22Rv1 (cell line): Measurements from ENCODE around the gene WAC.

ENCODE experiments used
- ZFX ChIP-seq: fragments of 450-650 bp; IDR thresholded peaks from 2 replicates; pipeline ENCODE4 v1.6.1; 2017; ENCODE audit warnings: antibody characterized with exemption, borderline replicate concordance
- TF ChIP-seq, protein P1 (sequence below): fragments of 450-650 bp; IDR thresholded peaks from 2 replicates; pipeline ENCODE4 v1.5.1; 2017; ENCODE audit warnings: mild to moderate bottlenecking

DNA sequence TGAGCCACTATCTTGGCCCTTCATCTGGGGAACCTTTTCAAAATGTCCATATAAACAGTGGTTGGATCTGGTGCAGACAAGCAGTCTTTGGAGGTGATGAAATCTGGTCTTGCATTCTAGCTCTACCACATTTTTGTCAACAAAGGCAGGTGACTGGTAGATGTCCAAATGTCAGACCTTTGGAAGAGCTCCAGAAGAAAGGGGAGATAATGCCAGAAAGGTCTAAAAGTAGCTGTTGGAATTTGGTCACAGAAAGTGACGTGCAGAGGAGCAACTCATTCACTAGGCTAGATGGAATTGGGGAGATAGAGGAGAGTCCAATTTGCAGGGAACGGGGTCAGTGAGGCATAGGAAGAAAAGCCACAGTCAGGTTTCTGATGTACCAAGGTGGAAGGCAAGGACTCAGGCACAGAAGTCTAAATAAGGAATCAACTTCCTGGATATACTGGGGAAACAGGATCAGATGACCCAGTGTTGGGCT lies 36.4 kb upstream of the WAC start:
- TF ChIP-seq, protein P1, sequence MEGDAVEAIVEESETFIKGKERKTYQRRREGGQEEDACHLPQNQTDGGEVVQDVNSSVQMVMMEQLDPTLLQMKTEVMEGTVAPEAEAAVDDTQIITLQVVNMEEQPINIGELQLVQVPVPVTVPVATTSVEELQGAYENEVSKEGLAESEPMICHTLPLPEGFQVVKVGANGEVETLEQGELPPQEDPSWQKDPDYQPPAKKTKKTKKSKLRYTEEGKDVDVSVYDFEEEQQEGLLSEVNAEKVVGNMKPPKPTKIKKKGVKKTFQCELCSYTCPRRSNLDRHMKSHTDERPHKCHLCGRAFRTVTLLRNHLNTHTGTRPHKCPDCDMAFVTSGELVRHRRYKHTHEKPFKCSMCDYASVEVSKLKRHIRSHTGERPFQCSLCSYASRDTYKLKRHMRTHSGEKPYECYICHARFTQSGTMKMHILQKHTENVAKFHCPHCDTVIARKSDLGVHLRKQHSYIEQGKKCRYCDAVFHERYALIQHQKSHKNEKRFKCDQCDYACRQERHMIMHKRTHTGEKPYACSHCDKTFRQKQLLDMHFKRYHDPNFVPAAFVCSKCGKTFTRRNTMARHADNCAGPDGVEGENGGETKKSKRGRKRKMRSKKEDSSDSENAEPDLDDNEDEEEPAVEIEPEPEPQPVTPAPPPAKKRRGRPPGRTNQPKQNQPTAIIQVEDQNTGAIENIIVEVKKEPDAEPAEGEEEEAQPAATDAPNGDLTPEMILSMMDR, result no peak
- no peak for TF ChIP-seq ZFX
